NCI-H82 treated with DMSO at 0.1 percent for 48 hours (cell line): Measurements from ENCODE around the gene PRICKLE2.
A peak's percentile ranks its signal among the peaks of the same experiment; 100 is the strongest.

ENCODE experiments used
- DNase-seq: peaks from one replicate; lab custom pipeline; 2025; ENCODE audit not compliant: unreplicated experiment; lab: John Stamatoyannopoulos, UW

Gene PRICKLE2

GRCh38 chr3:64107190-64107589 is 118.1 kb downstream of the PRICKLE2 start:
- no peak for DNase-seq

DNA sequence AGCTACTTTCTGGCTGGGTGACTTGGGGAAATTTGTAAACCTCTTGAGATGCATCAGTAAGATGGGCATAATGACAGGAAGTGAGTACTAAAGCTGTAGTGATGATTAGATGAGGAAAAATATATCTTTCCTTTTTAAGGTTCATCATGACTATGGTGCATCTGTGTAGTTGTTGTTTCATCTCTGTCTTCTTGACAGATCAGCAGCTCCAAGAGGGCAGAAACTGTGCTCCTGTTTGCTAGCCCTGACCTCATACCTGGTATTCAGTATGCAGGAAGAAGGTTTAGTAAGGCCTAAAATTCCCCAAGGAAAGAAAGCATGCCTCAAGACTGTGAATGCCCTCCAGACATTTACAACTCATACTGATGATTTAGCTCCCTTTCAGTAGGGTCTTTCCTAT is 119.5 kb downstream of the PRICKLE2 start:
- DNase-seq, result no peak

DNA sequence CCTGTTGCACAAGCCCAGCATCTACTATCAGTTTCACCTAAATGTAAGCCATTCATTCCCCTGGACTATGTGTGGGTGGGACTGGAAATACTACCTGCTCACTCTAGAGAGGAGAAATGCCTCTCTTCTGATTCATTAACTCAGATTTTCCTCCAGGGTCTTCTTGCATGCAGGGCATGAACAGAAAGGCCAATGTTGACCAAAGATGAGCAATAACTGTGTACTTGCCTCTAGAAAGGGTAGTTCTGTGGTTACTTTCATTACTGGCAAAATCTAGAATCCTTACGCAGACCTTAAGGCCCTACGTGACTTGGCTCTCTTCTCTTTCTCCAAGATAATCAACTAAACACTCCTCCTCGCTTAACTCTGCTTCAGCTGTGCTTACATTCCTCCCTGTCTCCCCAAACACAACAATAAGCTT is 120.6 kb downstream of the PRICKLE2 start:
- DNase-seq, result no peak

DNA sequence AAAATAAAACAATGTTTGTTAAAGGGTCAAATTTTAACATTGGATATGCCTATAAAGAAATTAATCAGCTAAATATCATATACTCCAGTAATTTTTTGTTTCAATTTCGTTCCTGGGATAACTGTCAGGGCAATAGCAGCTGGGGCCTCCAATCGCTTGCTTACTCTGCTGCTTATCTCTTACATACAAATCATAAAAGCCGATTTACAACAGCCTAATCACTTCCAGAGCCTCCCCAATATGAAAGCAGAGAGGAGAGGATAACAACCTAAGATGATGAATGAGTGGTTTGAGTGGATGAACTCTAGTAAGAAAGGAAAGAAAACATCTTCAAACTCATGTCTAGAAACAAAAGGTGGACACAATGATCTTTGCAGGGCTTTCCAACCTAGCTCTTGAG is 121.3 kb downstream of the PRICKLE2 start:
- peak; percentile 75 for DNase-seq

- DNase-seq, result no peak
Observed at GRCh38 chr3:64103131-64103530, 122.1 kb downstream of the PRICKLE2 start.

DNA sequence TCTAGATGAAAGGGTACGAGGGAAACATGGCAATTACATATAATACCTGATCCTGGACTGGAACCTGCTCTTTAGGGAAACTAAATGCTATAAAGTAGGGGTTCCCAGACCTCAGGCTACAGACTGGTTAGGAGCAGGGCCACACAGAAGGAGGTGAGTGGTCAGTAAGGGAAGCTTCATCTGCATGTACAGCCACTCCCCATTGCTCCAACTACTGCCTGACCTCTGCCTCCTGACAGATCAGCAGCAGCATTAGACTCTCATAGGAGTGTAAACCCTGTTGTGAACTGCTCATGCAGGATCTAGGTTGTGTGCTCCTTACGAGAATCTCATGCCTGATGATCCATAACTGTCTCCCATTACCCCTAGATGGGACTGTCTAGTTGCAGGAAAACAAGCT is 123.1 kb downstream of the PRICKLE2 start:
- no peak for DNase-seq

GRCh38 chr3:64099316-64099715 is 126.0 kb downstream of the PRICKLE2 start:
- no peak for DNase-seq

- DNase-seq, result no peak
Observed at GRCh38 chr3:64098670-64099069, 126.6 kb downstream of the PRICKLE2 start.

- DNase-seq, result no peak
Observed at GRCh38 chr3:64097920-64098319, 127.3 kb downstream of the PRICKLE2 start.

DNA sequence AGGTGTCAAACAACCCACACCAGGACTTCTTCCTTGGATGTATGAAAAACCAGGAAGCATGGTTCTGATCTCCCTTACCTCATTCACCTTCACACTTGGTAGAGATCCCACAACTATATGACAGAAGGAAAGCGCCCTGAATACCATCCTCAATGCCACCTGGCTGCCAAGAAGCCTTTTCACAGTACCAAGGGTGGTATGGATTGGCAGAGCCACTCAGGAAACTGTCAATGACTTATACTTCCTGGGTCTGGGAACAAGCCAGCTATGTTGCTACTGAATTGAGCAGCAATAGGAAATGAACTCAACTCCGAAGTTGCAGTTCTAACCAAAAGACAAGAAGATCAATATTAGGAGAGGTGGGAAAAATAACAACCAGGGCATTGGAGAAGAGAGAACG is 129.5 kb downstream of the PRICKLE2 start:
- DNase-seq, result no peak

DNA sequence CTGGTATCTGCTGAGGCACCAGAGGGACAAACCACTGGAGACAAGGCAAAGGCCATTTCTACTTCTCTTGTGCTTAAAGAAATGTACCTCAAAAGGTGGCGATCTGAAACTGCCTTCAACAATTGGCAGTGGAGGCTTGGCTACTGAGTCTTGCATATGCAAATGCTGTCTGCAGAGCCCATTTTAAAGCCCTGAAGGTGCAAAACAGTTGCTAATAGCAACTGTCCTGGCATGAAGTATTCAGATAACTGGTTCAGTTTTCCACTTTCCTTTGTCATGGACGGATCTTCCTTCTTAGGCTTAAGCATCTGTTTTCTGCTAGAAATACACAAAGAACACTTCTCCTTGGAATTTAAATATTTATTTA is 130.6 kb downstream of the PRICKLE2 start:
- no peak for DNase-seq

GRCh38 chr3:64093825-64094712 is 131.2 kb downstream of the PRICKLE2 start:
- no peak for DNase-seq

DNA sequence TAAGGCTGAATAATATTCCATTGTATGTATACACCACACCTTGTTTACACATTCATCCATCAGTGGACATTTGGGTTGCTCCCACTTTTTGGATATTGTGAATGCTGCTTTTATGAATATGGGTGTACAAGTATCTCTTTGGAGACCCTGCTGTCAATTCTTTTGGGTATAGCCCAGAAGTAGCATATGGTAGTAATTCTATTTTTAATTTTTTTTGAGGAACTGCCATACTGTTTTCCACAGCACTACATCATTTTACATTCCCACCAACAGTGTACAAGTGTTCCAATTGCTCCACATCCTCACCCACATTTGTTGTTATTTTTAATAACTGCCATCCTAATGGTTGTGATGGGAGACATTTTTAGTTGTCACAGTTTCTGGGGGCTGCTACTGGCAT is 132.1 kb downstream of the PRICKLE2 start:
- DNase-seq, result no peak

- DNase-seq, result peak; percentile 91
Observed at GRCh38 chr3:64091501-64091900, 133.8 kb downstream of the PRICKLE2 start.

- peak; percentile 59 for DNase-seq
Observed at GRCh38 chr3:64089386-64089785, 135.9 kb downstream of the PRICKLE2 start.

DNA sequence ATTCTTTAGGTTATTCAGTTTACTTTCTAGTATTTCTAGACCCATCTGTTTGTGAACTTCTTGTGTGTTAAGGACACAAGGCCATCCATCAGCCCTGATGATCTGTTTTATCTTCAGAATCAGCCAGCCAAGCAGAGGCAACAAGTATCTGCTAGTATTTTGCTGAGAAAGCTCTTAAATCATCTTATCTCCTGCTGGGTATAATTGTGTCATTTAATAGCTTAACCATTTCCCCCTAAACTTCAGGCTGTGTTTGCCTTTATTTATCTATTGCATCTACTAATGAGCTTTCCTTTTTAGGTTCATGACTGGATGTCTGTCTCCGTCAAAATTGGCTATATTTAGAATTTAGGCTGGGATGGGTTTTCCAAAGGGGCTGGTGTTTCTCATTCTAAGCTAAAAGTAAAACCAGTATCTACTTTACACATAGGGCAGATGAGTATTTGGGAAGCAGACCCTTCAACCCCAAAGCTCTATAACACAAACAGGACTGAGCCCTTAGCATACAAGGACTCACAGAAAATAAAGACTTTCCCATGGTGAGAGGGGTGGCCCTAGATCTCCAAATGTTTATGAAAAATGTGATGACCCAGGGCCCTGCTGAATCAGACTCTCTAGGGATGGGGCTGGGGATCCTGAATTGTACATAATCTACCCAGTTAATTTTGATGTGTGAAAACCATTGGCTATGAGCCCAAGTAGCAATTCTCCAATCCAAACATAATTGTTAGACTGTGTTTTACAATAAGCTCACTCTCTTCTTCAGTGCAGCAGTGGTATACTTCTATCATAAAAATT is 136.7 kb downstream of the PRICKLE2 start:
- DNase-seq, result no peak

GRCh38 chr3:64086479-64087252 is 138.6 kb downstream of the PRICKLE2 start:
- DNase-seq, result no peak

GRCh38 chr3:64084640-64085039 is 140.6 kb downstream of the PRICKLE2 start:
- DNase-seq, result no peak

DNA sequence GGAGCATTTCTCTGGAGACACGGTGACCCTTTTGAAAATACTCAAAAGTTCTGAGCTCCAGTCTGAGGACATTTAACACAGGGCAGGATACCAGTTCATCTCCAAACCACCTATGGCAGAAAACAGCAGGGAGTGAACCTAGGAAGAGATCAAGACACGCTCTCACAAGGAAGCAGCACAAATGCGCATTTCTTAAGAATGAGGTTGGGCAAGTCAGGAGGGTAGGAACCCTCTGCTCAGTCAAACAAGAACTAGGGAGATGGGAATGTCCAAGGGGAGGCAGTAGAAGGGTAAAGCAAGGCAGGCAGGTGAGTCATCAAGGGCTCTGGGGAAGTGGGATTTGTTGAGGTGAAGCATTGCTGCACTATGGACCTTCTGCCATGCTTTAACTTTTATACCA is 141.7 kb downstream of the PRICKLE2 start:
- DNase-seq, result no peak

- peak; percentile 70 for DNase-seq
Observed at GRCh38 chr3:64082961-64083541, 142.2 kb downstream of the PRICKLE2 start.

GRCh38 chr3:64082411-64082810 is 142.9 kb downstream of the PRICKLE2 start:
- no peak for DNase-seq
